HG02852 (cell line): ENCODE results near the gene PHACTR1.

Experiments used
- ATAC-seq: cut with Tn5 transposase; IDR thresholded peaks from one replicate; pipeline ENCODE4 v1.9.1; 2021; ENCODE audit warnings: mild to moderate bottlenecking, moderate library complexity; ENCODE audit not compliant: unreplicated experiment

PHACTR1 gene

DNA sequence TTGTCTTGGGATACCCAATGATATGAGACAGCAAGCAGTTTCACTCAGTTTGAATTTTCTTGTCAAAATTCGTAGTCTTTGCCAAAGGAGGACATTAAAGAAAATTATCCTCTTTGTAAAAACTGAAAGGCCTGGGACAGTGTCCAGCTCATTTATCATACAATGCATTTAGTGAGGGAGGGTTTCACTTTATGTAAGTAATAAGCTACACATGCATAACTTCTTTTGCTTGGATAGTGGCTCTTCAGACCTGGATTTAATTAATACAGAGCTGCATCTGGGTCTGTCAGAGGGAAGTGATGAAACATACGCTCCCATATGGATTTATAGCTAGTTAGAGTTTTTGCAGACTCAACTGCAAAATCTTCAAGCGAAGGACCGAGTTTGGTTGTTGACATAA lies 175.6 kb downstream of the PHACTR1 start:
- no peak for ATAC-seq

DNA sequence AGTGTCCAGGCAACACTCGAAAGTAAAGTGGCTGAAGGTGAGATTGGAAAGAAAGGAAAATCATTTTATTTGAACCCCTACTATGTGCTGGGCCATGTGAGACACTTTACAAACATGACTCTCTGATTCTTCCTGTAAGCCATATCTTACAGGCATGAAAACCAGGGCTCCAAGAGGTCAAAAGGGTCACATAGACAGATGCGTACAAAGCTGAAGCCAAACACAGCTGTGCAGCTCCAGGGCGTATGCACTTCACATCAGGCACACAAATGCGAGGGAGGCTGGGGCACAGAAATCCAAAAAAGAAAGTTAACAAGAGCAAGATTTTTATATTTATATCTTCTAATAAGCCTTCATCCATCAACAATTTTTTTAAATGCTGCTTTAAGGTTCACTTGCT lies 176.5 kb downstream of the PHACTR1 start:
- no peak for ATAC-seq

DNA sequence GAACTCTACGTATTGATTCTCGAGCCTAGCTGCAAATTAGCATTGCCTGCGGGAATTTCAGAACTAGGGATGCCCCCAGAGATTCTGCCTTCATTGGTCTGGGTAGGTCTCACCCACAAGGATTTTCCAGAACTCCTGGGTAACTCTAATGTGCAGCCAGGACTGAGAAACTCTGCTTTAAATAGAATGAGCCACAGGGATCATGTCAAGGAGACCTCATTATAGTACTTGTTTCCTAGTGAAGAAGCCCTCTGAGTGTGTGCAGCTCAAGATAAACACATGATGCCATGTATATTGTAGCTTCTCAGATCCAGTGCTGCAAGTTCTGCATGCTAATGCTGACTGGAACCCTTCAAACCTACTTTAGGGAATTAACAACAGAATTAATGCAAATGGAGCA lies 179.2 kb downstream of the PHACTR1 start:
- no peak for ATAC-seq

DNA sequence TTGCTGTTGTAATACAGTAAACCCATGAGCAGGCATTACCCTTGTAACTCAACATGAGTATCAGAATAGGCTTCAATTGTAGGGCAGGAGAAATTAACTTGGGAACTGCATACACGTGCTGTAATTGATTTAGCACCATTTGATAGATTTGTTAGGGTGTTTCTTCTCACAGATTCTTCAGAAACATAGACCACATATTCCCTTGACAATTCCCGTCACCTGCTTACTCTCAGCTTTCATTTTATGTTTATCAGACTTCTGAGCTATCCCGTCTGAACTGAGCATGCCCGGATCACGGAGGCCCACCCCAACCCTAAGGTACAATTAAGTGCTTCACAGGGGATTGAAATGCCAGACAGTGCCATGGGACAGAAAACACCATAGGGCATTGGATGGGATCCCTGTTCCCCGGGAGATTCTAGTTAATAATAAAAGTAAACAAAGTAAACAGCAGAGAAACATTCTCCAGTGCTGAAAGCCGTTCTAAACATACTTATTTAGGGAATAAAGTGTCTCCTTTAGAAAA lies 179.7 kb downstream of the PHACTR1 start:
- ATAC-seq: no peak

DNA sequence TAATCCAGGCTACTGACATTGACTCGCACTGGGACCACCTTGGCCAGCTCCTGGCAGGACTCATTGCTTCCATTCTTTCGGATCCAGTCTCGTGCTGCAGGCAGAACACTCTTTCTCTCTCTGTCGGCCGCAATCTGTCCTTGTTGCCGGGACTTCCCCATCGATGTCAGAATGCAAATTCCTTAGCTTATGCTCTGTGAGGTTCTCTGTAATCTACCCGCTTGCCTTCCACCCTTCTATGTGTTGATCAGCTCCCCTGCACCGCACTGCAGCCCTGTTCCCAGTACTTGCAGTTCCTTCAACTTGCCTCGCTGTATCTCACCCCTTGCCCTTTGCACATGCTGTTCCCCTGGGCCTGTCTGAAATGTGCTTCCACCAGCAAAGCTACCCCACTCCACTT lies 182.0 kb downstream of the PHACTR1 start:
- ATAC-seq: no peak

DNA sequence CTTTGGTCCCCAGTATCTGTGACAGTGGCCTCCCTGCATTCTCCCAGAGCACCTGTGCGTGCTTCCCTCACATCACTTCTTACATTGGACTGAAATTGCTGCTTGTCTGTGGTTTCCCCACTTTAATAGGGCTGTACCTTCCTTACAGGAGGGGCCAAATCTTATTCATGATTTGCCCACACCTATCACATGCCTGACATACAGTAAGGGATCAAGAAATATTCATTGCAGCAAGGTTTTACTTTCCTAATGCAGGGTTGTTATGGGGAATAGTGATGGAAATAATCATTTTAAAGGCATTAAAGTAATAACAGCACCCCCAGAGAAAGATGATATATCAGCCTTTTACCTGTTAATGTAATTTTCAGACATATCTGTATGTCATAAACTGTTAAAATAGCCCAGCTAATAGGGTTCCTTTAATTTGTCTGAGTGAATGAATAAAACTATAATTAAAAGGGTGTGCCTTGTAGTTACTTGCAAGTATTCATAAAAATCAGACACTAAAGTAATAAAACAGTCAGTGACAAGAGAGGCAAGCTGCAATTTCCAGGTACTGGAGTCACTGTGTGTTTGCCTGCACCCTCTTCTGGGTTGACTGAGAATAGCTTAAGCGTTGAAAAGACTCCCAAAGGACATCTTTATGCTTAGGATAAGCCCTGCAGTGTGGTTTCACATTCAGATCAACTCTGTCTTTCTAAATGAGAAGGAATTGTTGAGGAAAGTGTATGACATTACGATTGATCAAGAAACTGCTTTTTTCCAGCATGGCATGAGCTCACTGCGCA lies 182.7 kb downstream of the PHACTR1 start:
- no peak for ATAC-seq

DNA sequence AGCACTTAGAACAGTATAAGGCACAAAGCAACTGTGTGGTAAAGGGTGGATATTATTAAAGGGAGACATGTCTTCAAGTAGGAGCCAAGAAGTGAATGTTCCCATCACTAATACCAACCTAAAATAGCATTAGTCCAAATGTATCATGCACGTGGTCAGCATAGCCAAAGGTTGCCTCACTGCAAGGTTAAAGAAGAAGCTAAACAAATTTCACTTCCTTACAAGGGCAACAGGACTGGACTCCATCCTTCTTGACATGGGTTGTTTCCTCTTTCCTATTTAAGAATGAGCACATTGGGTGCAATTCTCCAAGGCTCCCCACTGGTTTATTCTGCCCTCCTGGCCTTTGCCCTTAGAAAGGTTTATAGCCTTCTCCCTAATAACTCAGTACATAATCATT lies 186.7 kb downstream of the PHACTR1 start:
- no peak for ATAC-seq

DNA sequence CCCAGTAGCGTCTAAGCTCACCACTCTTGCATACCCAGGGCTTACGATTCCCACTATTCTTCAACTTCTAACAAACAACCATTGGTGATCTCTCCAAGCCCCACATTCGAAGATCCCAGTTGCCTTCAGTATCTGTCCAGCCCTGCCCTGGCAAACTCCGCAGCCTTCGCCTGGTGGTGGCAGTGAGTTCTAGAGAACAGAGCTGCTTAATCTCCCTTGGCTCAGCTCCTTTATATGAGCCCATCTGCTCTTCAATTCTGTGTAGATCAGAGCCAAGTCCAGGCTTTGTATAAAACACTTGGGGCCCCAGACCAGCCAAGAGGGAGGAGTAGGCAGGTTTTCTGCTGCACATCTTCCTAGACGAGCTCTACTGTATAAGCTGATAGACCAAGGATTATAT lies 193.3 kb downstream of the PHACTR1 start:
- ATAC-seq: no peak

DNA sequence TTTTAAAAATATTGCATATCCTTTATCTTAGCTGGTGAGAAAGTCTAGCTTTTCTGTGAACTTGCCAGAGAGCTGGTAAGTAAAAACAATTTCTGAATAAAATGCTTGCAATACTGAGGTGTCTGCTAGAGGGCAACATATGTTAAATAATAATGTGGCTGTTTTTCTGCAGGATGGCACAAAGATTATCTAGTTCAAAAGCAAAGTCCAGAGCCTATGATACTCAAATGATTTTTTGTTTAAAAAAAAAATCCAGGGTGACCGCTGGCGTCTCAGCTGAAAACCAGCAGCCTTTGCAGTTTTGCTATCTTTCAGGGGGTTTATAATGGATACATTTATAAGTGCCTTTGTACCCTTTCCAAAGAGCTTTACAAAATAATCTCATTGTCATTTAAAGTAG lies 194.9 kb downstream of the PHACTR1 start:
- ATAC-seq: no peak

DNA sequence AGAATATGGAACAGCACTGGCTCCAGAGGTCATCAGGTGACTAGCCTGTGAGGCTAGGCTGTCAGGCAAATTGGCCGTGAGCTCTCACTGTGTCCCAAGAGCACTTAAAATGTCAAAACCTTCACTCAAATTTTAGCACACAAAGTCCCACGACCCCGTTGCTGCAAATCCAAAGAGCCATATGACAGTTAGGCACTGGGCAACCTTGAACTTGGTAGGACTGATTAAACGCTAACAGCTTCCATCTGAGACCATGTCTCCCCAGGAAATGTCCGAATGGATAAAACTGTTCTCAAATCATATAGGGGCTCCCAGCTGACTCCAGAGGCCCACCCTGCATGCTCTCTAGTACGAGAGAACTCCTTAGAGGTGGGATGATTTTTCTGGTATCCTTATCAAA lies 196.6 kb downstream of the PHACTR1 start:
- no peak for ATAC-seq

DNA sequence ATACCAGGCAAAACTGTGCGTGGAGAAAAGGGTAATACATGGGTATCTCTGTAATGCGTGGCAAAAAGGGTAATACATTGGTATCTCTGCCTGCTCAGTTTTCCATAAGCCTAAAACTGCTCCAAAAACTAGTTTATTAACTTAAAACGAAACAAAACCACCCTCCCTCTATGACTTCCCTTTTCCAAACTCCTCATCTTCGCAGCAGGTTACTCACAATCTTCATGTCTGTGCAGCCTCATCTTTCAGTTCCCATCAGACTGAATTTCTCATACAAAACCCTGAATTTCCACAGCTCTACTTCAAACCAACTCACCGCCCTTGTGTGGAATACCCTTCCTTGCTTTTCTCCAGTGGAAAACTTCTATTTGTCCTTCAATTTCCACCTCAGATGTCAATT lies 199.4 kb downstream of the PHACTR1 start:
- no peak for ATAC-seq

DNA sequence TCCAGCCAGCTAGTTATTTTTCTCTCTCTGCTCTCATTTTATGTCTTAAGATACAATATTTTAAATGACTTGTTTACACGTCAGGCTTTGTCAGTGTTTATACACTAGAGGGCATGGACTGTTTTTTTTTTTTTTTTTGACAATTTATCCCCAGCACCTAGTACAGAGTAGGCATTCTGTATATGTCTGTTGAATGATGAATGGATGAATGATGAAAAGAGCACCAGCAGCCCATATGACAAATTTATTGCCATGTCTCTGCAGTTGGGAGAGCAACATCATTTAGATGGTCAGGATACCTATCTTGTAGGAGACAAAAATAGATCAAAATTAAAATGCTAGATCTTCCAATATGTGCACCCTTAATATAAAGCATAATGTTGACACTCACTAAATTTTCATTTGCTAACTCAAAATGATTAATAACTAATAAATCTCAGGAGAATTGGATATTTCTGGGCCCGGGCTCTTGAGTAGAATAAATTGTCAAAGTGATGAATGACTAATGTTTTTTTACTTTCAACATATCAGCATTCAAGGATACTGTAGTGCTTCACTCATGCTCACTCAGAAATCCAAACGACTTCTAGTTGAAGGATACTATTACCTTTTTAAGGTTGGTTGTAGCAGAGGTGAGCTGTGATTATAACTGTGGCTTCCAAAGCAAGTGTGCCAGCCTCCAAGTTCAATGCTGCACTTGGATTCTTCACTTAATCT lies 200.0 kb downstream of the PHACTR1 start:
- ATAC-seq: no peak

DNA sequence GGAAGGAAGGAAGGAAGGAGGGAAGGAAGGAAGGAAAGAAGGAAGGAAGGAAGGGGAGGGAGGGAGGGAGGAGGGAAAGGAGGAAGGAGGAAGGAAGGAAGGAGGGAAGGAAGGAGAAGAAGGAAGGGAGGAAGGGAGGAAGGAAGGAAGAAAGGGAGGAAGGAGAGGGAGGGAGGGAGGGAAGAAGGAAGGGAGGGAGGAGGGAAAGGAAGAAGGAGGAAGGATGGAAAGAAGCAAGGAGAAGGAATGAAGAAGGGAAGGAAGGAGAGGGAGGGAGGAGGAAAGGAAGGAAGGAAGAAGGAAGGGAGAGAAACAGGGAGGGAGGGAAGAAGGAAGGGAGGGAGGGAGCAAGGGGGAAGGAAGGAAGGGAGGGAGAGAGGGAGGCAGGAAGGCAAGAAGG lies 204.9 kb downstream of the PHACTR1 start:
- ATAC-seq: no peak

DNA sequence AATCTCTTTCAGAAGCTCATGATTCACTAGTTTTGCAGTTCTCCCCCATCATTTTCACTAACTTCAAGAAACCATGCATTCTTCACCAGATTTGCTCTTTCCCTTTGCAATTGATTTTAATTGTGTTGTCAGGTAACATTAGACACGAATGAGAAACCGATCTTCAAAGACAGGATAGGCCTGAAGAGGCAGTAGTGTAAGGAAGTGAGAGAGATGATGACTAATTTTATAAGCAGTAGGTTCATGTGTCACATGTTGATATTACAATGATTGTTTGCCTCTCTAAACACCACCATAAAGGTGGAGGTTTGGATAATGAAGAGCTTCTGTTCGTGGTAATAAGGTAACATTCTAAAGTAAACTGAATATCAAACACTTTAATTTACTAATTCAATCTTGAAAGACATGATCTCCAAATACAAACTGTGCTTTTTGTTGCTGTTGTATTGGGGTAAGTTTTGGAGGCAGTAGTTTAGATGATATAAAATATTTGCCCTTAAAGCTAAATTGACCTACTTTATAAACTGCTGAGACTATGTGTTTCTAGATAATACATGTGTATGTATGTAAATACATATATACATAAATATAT lies 207.2 kb downstream of the PHACTR1 start:
- ATAC-seq: no peak

DNA sequence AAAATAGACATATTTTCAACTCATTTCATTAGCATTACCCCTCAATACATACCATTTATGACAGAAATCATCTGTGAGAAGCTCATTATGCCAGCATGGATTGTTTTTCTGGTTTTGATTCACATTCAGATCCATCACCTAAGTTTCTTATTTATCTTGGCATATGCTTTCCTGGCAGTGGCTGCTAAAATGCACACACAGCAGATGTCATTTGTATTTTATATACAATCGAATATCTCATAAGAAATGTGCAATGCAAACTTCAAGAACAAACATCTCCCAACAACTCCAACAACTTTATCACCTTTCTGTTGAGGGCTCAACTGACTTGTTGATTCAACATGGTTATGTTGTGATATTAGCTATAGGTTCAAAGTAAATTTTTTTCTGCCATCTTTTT lies 208.3 kb downstream of the PHACTR1 start:
- ATAC-seq: no peak

DNA sequence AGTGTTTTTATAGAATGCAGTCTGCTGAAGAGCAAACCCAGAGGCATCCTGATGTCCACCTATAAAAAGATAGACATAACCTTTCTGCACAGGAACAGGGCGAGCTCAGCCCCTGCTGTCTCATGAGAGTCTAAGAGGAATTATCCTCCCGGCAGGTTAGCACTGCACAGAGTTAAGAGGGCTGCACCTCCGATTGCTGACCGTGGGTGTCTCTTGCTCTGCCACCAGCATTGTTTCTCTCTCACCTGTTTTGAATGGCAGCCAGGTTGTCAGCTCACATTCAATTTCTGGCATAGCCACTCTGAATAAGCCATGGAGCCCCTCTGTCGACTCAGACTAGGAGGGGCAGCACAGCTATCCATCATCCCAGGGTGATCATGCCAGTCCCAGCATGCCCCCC lies 211.2 kb downstream of the PHACTR1 start:
- no peak for ATAC-seq

DNA sequence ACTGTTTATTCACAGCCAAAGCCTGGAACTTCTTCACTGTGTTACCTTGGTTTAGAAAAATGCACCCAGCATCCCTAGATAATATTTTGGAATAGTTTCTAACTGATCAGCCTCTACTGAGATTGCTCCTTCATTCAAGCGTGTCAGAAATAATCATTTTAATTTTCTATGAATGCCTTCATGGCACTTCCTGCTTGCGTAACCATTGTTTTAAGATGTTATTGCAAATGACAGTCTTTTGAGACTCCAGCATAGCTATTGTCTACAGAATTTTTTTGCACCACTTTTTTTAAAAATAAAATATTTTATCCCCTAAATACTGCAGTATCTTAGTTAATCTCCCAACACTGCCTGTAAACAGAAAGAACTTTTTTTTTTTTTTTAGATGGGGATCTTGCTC lies 213.1 kb downstream of the PHACTR1 start:
- ATAC-seq: no peak

DNA sequence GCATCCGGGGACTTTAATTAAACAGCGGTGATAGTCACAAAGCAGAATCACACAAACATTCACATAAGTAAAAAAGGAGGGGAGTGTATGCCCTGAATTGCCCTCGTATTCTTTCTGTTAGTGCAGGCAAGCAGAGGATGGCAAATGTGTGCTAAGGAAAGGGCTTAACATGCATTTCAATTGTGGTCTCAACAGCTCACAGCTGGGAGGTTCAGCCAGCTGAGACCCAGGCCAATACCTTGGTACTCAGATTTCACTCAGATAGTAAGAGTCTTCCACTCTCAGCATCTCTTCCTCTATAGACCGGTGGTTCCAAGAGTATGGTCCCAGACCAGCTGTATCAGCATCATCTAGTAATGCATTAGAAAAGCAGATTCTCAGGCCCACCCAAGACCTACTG lies 215.1 kb downstream of the PHACTR1 start:
- no peak for ATAC-seq

DNA sequence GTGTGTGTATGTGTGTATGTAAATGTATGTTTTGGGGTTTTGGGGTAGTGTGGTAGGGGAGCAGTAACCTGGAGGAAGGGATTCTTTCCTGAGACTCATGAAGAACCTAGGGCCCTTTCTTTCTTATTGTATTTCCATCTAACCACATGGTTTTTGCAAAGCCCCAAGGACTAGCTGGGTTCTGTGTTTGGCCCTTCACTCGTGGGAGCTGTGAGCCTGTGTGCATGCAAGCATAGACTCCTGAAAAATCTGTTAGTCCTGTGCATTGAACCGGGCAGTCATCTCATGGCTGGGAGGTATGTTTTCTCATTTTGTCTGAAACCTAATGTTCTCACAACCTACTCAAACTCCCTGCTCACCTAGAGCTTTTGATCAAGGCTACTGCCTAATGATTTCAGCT lies 219.1 kb downstream of the PHACTR1 start:
- ATAC-seq: no peak

DNA sequence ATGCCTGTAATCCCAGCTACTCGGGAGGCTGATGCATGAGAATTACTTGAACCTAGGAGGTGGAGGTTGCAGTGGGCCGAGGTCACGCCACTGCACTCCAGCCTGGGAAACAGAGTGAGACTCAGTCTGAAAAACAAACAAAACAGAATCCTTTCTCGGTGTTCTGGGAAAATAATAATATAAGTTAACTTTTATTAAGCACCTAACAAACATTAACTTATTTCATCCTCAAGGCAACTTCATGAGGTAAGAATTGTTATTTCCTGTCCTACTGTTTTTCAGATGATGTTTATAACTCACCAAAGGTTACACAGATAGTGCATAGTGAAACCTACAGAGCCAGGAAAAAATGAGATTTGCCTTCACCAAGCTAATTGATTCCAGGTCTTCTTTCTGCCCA lies 221.4 kb downstream of the PHACTR1 start:
- ATAC-seq: no peak

DNA sequence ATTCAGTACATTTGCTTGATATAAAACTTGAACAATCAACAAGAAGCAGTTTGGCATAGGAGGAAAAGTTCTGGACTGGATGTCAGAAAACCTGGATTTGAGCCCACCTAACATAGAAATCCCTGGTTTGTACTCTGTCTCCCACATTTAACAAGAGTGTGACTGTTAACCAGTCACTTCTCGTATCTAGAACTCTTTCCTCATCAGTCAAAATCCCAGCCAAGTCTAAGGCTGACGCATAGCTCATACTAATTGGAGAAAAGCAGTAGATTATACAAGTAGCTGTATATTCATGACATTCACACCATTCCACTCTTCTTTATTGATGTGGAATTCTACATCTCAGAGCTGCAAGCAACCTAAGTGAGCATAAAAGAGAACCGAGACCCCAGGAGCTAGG lies 222.7 kb downstream of the PHACTR1 start:
- ATAC-seq: no peak

DNA sequence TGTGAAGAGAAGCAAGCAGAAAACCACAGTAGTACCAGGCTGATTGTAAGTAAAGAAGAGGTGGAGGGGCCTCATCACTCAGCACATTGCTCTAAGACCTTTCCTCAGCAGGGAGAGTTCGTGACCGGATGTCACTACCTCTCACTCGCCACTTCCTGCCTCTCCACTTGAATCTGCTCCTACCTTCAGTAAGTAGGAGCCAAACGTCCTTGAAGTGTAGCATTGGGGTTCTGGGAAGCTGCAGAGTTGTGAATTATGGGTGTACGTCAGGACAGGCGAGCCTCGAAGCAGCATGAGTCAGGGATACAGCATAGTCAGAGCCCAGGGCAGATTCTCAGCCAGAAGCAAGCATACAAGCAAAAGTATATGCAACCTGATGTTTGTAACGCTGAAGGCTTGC lies 224.9 kb downstream of the PHACTR1 start:
- no peak for ATAC-seq
